Measurements from ENCODE around the gene TXNDC17. TPM values are rescaled to one million over a fixed set of nuclear protein-coding genes. Genes with fewer than 3 reads are reported as not detected.
"Not testable (repeated sequence)": the region's sequence is repeated elsewhere in the genome, so short reads cannot be mapped to it uniquely, and the experiment has no call there.

TXNDC17 gene
- total RNA-seq (2021) (103 and 114 TPM in 2 replicates), Bru-seq, nascent RNA (percentile 72 among the genes with signal in this experiment), BruChase-seq, experiment 1, labeled RNA remaining after a 2-hour chase (percentile 63 among the genes with signal in this experiment), BruChase-seq, experiment 2, labeled RNA remaining after a 6-hour chase (percentile 79 among the genes with signal in this experiment)
- long read RNA-seq, transcript TXNDC17-206 (1 exons, 2,100 nt), result minor isoform, 6 of 268 reads
- long read RNA-seq, transcript TXNDC17-202 (4 exons, 459 nt), result minor isoform, 26 of 268 reads
- long read RNA-seq, transcript TXNDC17-201 (4 exons, 2,219 nt), result major isoform, 218 of 268 reads
- long read RNA-seq, partial matches to known transcripts, result 0 of 268 reads
- long read RNA-seq, other reads (novel, unspliced or antisense), result 10 of 268 reads

GRCh38 chr17:6640536-6641246, at the start of gene TXNDC17, which contains the start of gene KIAA0753:
Gene TXNDC17, plus strand, starts transcription at chr17:6641060. Its CDS starts 23 bp downstream, at chr17:6641083.
Gene KIAA0753, minus strand, starts transcription at chr17:6640711. Its CDS starts 5,608 bp downstream, at chr17:6635103.
- Histone ChIP-seq H4K20me1 (ENCODE audit: insufficient read depth) (peaks cover 9% of the 10 kb centered on the region; the same call in 1 of the 2 replicates), H3K27ac (peak within 1 kb of the TSS; percentile 71), H3K79me2 (ENCODE audit: low read depth) (peaks cover 73% of the 10 kb centered on the region), H3K27me3 (ENCODE audit: insufficient read depth, low read depth) (no peaks in the 10 kb centered on the region), H3K4me3 (peak within 1 kb of the TSS; percentile 81), H3F3A (ENCODE audit: insufficient read depth, low read depth) (peaks cover 47% of the 10 kb centered on the region), H3K9me3 (ENCODE audit: insufficient read depth, low read depth) (no peaks in the 10 kb centered on the region), H2AFZ (peak within 1 kb of the TSS; percentile 93), H3K4me2 (peak within 1 kb of the TSS; percentile 95), H3K4me1 (replicated peaks; ENCODE audit: insufficient read depth) (peaks cover 31% of the 10 kb centered on the region), H3K36me3 (ENCODE audit: low read depth) (peaks cover 23% of the 10 kb centered on the region), H3K9me2 (ENCODE audit: insufficient read depth) (no peaks in the 10 kb centered on the region)
- BruUV-seq (replicated peaks), result TSS peak; percentile 1
- ChIA-PET CTCF (no interaction called here), POLR2A (ENCODE audit: unreplicated experiment) (interaction anchor here (0.6 to 0.8 kb wide), 2 partner anchors 32 to 168 kb away, joined by 3 to 5 read pairs; no protein-coding TSS in a partner anchor)
- peak; percentile 74 to 94 for DNase-seq
- intact Hi-C loops (cut with micrococcal nuclease; ENCODE audit: unreplicated experiment), result loop anchor here (2.0 to 5.0 kb wide), 2 partner anchors 168 to 183 kb away; no protein-coding TSS in a partner anchor
- no peak for TF ChIP-seq CTCF (conservative IDR thresholded peaks at IDR 0.05)
- no peak for TF ChIP-seq EZH2 (IDR thresholded peaks at IDR 0.05; ENCODE audit: low read depth)

- no peak for TF ChIP-seq EZH2 (IDR thresholded peaks at IDR 0.05; ENCODE audit: low read depth)
- TF ChIP-seq CTCF (conservative IDR thresholded peaks at IDR 0.05), result no peak
- BruUV-seq (replicated peaks), result no TSS peak
- H2AFZ ChIP-seq, result no peak overlapping the region
- no peaks in the 10 kb centered on the region for H3K27me3 ChIP-seq (ENCODE audit: insufficient read depth, low read depth)
- H3K79me2 ChIP-seq (ENCODE audit: low read depth), result no peaks in the 10 kb centered on the region
- H3F3A ChIP-seq (ENCODE audit: insufficient read depth, low read depth), result no peaks in the 10 kb centered on the region
- H3K9me3 ChIP-seq (ENCODE audit: insufficient read depth, low read depth), result no peaks in the 10 kb centered on the region
- no peak overlapping the region for H3K4me3 ChIP-seq
- no peak overlapping the region for H3K4me2 ChIP-seq
- no peaks in the 10 kb centered on the region for H3K9me2 ChIP-seq (ENCODE audit: insufficient read depth)
- no peak overlapping the region for H3K27ac ChIP-seq
- POLR2A ChIA-PET (ENCODE audit: unreplicated experiment), result no interaction called here
- H4K20me1 ChIP-seq (ENCODE audit: insufficient read depth), result no peaks in the 10 kb centered on the region
- H3K4me1 ChIP-seq (replicated peaks; ENCODE audit: insufficient read depth), result no peaks in the 10 kb centered on the region
- CTCF ChIA-PET, result interaction anchor here (0.6 kb wide), 1 partner anchor 1278 kb away, joined by 6 read pairs; no protein-coding TSS in a partner anchor
- no peak for DNase-seq
- peaks cover 49% of the 10 kb centered on the region for H3K36me3 ChIP-seq (ENCODE audit: low read depth)
- intact Hi-C loops (cut with micrococcal nuclease; ENCODE audit: unreplicated experiment), result loop anchor here (5.0 kb wide), 1 partner anchor 36 kb away; no protein-coding TSS in a partner anchor
Measured at GRCh38 chr17:6591599-6592158, 49.2 kb upstream of the TXNDC17 start.

GRCh38 chr17:6592173-6592572, 48.7 kb upstream of the TXNDC17 start:
- no peak for DNase-seq
- no peaks in the 10 kb centered on the region for H4K20me1 ChIP-seq (ENCODE audit: insufficient read depth)
- ChIA-PET CTCF (no interaction called here), POLR2A (ENCODE audit: unreplicated experiment) (no interaction called here)
- no peaks in the 10 kb centered on the region for H3K9me3 ChIP-seq (ENCODE audit: insufficient read depth, low read depth)
- TF ChIP-seq CTCF (conservative IDR thresholded peaks at IDR 0.05) (no peak), EZH2 (IDR thresholded peaks at IDR 0.05; ENCODE audit: low read depth) (no peak)
- no peak overlapping the region for H3K27ac ChIP-seq
- BruUV-seq (replicated peaks), result no TSS peak
- no peak overlapping the region for H2AFZ ChIP-seq
- H3K9me2 ChIP-seq (ENCODE audit: insufficient read depth), result no peaks in the 10 kb centered on the region
- H3K4me2 ChIP-seq, result no peak overlapping the region
- H3K79me2 ChIP-seq (ENCODE audit: low read depth), result no peaks in the 10 kb centered on the region
- intact Hi-C loops (cut with micrococcal nuclease; ENCODE audit: unreplicated experiment), result loop anchor here (5.0 kb wide), 1 partner anchor 35 kb away; no protein-coding TSS in a partner anchor
- H3K4me3 ChIP-seq, result no peak overlapping the region
- H3K27me3 ChIP-seq (ENCODE audit: insufficient read depth, low read depth), result no peaks in the 10 kb centered on the region
- peaks cover 51% of the 10 kb centered on the region for H3K36me3 ChIP-seq (ENCODE audit: low read depth)
- no peaks in the 10 kb centered on the region for H3K4me1 ChIP-seq (replicated peaks; ENCODE audit: insufficient read depth)
- no peaks in the 10 kb centered on the region for H3F3A ChIP-seq (ENCODE audit: insufficient read depth, low read depth)

GRCh38 chr17:6593371-6593770, 47.5 kb upstream of the TXNDC17 start:
- H3K4me3 ChIP-seq; H2AFZ ChIP-seq; H3K4me1 ChIP-seq (replicated peaks; ENCODE audit: insufficient read depth); H3K79me2 ChIP-seq (ENCODE audit: low read depth); BruUV-seq (replicated peaks); H3K9me3 ChIP-seq (ENCODE audit: insufficient read depth, low read depth); H3K4me2 ChIP-seq; H3K27me3 ChIP-seq (ENCODE audit: insufficient read depth, low read depth); CTCF ChIA-PET; H4K20me1 ChIP-seq (ENCODE audit: insufficient read depth); H3K9me2 ChIP-seq (ENCODE audit: insufficient read depth); H3K27ac ChIP-seq; DNase-seq: not testable (repeated sequence)
- peaks cover 10% of the 10 kb centered on the region; the same call in 1 of the 2 replicates for H3F3A ChIP-seq (ENCODE audit: insufficient read depth, low read depth)
- POLR2A ChIA-PET (ENCODE audit: unreplicated experiment), result interaction anchor here (0.9 kb wide), 1 partner anchor 36 kb away, joined by 7 read pairs; no protein-coding TSS in a partner anchor
- intact Hi-C loops (cut with micrococcal nuclease; ENCODE audit: unreplicated experiment), result loop anchor here (5.0 kb wide), 1 partner anchor 34 kb away; no protein-coding TSS in a partner anchor
- H3K36me3 ChIP-seq (ENCODE audit: low read depth), result peaks cover 61% of the 10 kb centered on the region

All from PC-9 (cell line).